SKM-1 (cell line): ENCODE results near the gene EPM2AIP1.
"Not testable (repeated sequence)": the region's sequence is repeated elsewhere in the genome, so short reads cannot be mapped to it uniquely, and the experiment has no call there.

Source experiments
- DNase-seq: peaks from one replicate; lab custom pipeline; 2025; ENCODE audit not compliant: unreplicated experiment; lab: John Stamatoyannopoulos, UW

Gene EPM2AIP1

GRCh38 chr3:36992806-36993325, at the start of gene EPM2AIP1:
TSS of gene EPM2AIP1 (minus strand) at chr3:36993131. CDS start at chr3:36993077, 54 bp downstream.
- no peak for DNase-seq

GRCh38 chr3:37042712-37043111, 49.8 kb upstream of the EPM2AIP1 start:
- not testable (repeated sequence) for DNase-seq

GRCh38 chr3:37041546-37042195, 48.7 kb upstream of the EPM2AIP1 start:
- no peak for DNase-seq

GRCh38 chr3:37040231-37040630, 47.3 kb upstream of the EPM2AIP1 start:
- DNase-seq = no peak

DNA sequence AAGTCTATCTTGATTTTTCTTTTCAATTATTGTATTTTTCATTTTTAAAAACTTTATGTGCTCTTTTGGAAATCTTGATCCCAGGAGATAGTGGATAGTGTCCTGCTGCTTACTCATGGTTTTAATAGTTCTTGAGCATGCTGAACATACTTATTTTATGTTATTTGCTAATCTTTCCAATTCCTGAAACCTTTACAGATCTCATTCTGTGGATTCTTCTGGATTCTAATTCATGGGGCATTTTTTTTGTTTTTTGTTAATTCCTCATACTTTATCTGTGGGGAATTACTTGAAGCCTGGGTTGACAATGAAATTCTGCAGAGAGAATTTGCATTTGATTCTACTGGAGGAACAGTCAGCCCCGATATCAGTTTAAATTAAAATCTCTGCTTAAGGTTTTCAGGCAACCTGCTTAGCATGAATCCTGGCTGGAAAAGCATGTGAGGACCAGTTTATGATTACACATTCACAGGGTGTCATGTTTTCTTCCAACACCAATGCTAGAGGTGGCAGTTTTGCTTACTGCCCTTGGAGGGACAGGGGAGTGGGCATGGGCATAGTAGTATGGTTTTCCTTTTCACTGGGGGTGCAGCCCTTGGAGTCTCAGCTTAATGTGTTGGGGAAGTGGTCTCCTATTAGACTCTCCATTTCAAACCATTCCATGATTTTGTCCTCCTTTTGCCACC, 46.4 kb upstream of the EPM2AIP1 start:
- no peak for DNase-seq

GRCh38 chr3:37037352-37037751, 44.4 kb upstream of the EPM2AIP1 start:
- no peak for DNase-seq

DNA sequence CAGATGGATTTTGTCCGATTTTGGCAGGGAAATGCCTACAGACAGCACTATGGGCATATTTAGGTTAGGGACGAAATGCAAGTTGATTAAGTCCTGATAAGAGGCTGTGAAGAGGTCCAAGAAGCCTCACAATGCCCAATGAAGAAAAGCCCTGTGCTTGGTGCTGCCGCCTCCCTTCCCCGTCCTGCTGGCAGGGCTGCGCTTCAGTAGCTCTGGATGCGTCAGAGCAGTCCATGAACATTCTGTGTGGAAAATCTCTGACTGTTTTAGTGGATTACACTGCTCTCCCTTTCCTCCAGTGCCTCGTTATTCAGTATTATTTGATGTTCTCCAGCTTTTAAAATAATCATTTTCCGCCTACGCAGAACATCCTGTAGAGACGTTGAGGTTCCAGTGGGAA, 40.0 kb upstream of the EPM2AIP1 start:
- no peak for DNase-seq

DNA sequence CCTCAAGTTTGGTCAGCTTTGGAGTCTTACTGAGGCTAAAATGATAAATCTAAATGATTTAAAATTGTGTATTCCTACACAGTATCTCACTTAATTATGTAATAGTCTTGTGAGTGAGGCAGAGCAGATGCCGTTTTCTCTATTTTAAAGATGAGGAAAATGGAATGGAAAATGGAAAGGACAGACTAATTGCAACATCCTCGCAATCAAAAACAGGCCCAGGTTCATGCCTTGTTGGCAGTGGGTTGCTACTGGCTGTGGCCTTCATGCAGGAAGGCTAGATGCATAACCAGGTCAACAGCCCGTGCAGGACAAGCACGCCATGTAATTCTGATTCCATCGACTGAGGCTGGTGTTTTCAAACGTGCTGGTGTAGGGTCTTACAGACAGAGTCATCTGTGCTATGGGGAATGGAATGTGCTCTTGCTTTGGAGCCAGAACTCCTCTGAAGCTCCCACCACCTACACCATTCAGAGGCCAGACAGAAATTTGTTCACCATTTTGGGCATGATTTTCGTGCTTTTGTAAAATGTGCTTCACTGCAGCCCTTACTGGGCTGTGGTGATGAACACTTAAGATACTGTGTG, 38.3 kb upstream of the EPM2AIP1 start:
- DNase-seq = no peak

GRCh38 chr3:37030588-37030987, 37.7 kb upstream of the EPM2AIP1 start:
- no peak for DNase-seq

- DNase-seq = no peak
Observed at GRCh38 chr3:37029516-37030163, 36.7 kb upstream of the EPM2AIP1 start.

GRCh38 chr3:37029111-37029510, 36.2 kb upstream of the EPM2AIP1 start:
- DNase-seq = no peak

GRCh38 chr3:37028329-37028728, 35.4 kb upstream of the EPM2AIP1 start:
- no peak for DNase-seq

GRCh38 chr3:37026851-37027250, 33.9 kb upstream of the EPM2AIP1 start:
- no peak for DNase-seq

DNA sequence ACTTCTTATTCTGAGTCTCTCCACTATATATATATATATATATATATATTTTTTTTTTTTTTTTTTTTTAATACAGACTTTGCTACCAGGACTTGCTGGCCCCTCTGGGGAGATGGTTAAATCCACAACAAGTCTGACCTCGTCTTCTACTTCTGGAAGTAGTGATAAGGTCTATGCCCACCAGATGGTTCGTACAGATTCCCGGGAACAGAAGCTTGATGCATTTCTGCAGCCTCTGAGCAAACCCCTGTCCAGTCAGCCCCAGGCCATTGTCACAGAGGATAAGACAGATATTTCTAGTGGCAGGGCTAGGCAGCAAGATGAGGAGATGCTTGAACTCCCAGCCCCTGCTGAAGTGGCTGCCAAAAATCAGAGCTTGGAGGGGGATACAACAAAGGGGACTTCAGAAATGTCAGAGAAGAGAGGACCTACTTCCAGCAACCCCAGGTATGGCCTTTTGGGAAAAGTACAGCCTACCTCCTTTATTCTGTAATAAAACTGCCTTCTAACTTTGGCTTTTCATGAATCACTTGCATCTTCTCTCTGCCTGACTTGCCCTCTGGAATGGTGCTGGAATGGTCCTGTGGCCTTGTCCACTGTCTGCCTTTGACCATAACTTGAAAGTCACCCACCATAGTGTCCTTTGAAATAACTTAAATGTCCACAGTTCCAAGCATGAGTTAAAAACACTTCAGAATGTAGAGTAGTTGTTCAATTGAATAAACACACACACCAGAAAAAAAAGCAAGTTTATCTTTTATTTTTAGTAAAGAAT, 32.8 kb upstream of the EPM2AIP1 start:
- DNase-seq = no peak

- DNase-seq = peak; percentile 84
Observed at GRCh38 chr3:37024820-37025405, 32.0 kb upstream of the EPM2AIP1 start.

GRCh38 chr3:37024092-37024491, 31.2 kb upstream of the EPM2AIP1 start:
- no peak for DNase-seq

GRCh38 chr3:37017683-37018082, 24.8 kb upstream of the EPM2AIP1 start:
- DNase-seq = no peak

GRCh38 chr3:37016903-37017302, 24.0 kb upstream of the EPM2AIP1 start:
- no peak for DNase-seq

DNA sequence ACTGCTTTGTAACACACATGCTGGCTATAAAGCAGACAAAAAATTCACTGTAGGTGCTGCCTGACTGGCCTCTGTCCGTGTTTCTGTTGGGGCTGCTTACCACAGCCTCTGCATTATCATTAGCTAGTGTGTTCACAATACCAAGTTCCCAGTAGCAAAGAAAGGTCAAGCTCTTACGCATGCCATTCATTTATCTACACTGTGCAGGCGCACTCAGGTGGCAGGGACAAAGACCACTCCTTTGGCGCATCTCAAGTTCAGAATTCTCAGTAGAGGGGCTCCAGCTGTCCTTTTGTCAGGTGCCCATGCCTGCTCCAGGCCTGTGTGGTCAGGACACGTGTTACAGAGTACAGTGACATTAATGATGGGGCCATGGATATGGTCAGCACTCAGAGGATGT, 22.7 kb upstream of the EPM2AIP1 start:
- DNase-seq = no peak

GRCh38 chr3:37014620-37015019, 21.7 kb upstream of the EPM2AIP1 start:
- no peak for DNase-seq
